Measurements from ENCODE around the gene LRRC2. TPM values are rescaled to one million over a fixed set of nuclear protein-coding genes. Genes with fewer than 3 reads are reported as not detected.

Gene LRRC2
- total and polyA plus RNA-seq, 9 of the 15 experiments (the other 6 are each of a cell fraction or from before 2014, with no cell fraction given) = 0.01 to 0.04 (median 0.03) TPM; not detected in 5

DNA sequence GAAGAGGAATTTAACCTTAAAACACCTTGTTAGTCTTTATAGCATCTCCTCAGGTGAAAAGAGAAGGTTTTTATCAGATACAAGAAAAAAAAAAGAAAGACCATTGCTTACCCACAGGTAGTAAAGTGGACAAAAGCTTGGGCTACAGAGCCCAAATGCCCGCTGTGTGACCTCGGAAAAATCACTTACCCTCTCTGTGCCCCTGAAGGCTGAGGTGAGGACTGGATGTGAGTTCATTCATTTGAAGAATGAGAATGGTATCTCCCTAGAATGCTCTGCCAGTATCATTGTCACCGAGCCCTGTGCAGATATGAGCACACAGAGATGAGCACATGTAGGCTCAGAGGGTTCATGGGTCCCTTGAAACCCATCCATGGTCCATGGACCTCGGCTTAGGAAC lies 28.6 kb upstream of the LRRC2 start (continued):
- TF ChIP-seq, protein P1, sequence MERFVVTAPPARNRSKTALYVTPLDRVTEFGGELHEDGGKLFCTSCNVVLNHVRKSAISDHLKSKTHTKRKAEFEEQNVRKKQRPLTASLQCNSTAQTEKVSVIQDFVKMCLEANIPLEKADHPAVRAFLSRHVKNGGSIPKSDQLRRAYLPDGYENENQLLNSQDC (CRISPR knock-in tag; IDR thresholded peaks at IDR 0.05) = no peak
- TF ChIP-seq SRSF3 (IDR thresholded peaks at IDR 0.05; ENCODE audit: insufficient read depth, low read length) = no peak
- TF ChIP-seq, protein P2, sequence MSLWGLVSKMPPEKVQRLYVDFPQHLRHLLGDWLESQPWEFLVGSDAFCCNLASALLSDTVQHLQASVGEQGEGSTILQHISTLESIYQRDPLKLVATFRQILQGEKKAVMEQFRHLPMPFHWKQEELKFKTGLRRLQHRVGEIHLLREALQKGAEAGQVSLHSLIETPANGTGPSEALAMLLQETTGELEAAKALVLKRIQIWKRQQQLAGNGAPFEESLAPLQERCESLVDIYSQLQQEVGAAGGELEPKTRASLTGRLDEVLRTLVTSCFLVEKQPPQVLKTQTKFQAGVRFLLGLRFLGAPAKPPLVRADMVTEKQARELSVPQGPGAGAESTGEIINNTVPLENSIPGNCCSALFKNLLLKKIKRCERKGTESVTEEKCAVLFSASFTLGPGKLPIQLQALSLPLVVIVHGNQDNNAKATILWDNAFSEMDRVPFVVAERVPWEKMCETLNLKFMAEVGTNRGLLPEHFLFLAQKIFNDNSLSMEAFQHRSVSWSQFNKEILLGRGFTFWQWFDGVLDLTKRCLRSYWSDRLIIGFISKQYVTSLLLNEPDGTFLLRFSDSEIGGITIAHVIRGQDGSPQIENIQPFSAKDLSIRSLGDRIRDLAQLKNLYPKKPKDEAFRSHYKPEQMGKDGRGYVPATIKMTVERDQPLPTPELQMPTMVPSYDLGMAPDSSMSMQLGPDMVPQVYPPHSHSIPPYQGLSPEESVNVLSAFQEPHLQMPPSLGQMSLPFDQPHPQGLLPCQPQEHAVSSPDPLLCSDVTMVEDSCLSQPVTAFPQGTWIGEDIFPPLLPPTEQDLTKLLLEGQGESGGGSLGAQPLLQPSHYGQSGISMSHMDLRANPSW (CRISPR knock-in tag; IDR thresholded peaks at IDR 0.05) = no peak
- no peak for TF ChIP-seq WHSC1 (IDR thresholded peaks at IDR 0.05; ENCODE audit: low read length)
- TF ChIP-seq, protein P3, sequence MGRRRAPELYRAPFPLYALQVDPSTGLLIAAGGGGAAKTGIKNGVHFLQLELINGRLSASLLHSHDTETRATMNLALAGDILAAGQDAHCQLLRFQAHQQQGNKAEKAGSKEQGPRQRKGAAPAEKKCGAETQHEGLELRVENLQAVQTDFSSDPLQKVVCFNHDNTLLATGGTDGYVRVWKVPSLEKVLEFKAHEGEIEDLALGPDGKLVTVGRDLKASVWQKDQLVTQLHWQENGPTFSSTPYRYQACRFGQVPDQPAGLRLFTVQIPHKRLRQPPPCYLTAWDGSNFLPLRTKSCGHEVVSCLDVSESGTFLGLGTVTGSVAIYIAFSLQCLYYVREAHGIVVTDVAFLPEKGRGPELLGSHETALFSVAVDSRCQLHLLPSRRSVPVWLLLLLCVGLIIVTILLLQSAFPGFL (CRISPR knock-in tag; IDR thresholded peaks at IDR 0.05) = no peak
- no peak for TF ChIP-seq ZNF133 (CRISPR knock-in tag; IDR thresholded peaks at IDR 0.05)
- no peak for TF ChIP-seq BMI1 (IDR thresholded peaks at IDR 0.05; ENCODE audit: low read length)
- no peak for TF ChIP-seq TEAD1 (CRISPR knock-in tag; IDR thresholded peaks at IDR 0.05)
- TF ChIP-seq ZNF830 (CRISPR knock-in tag; IDR thresholded peaks at IDR 0.05) = no peak
- TF ChIP-seq ZBTB1 (CRISPR knock-in tag; IDR thresholded peaks at IDR 0.05; ENCODE audit: borderline replicate concordance, low read depth) = no peak
- TF ChIP-seq, protein P4, sequence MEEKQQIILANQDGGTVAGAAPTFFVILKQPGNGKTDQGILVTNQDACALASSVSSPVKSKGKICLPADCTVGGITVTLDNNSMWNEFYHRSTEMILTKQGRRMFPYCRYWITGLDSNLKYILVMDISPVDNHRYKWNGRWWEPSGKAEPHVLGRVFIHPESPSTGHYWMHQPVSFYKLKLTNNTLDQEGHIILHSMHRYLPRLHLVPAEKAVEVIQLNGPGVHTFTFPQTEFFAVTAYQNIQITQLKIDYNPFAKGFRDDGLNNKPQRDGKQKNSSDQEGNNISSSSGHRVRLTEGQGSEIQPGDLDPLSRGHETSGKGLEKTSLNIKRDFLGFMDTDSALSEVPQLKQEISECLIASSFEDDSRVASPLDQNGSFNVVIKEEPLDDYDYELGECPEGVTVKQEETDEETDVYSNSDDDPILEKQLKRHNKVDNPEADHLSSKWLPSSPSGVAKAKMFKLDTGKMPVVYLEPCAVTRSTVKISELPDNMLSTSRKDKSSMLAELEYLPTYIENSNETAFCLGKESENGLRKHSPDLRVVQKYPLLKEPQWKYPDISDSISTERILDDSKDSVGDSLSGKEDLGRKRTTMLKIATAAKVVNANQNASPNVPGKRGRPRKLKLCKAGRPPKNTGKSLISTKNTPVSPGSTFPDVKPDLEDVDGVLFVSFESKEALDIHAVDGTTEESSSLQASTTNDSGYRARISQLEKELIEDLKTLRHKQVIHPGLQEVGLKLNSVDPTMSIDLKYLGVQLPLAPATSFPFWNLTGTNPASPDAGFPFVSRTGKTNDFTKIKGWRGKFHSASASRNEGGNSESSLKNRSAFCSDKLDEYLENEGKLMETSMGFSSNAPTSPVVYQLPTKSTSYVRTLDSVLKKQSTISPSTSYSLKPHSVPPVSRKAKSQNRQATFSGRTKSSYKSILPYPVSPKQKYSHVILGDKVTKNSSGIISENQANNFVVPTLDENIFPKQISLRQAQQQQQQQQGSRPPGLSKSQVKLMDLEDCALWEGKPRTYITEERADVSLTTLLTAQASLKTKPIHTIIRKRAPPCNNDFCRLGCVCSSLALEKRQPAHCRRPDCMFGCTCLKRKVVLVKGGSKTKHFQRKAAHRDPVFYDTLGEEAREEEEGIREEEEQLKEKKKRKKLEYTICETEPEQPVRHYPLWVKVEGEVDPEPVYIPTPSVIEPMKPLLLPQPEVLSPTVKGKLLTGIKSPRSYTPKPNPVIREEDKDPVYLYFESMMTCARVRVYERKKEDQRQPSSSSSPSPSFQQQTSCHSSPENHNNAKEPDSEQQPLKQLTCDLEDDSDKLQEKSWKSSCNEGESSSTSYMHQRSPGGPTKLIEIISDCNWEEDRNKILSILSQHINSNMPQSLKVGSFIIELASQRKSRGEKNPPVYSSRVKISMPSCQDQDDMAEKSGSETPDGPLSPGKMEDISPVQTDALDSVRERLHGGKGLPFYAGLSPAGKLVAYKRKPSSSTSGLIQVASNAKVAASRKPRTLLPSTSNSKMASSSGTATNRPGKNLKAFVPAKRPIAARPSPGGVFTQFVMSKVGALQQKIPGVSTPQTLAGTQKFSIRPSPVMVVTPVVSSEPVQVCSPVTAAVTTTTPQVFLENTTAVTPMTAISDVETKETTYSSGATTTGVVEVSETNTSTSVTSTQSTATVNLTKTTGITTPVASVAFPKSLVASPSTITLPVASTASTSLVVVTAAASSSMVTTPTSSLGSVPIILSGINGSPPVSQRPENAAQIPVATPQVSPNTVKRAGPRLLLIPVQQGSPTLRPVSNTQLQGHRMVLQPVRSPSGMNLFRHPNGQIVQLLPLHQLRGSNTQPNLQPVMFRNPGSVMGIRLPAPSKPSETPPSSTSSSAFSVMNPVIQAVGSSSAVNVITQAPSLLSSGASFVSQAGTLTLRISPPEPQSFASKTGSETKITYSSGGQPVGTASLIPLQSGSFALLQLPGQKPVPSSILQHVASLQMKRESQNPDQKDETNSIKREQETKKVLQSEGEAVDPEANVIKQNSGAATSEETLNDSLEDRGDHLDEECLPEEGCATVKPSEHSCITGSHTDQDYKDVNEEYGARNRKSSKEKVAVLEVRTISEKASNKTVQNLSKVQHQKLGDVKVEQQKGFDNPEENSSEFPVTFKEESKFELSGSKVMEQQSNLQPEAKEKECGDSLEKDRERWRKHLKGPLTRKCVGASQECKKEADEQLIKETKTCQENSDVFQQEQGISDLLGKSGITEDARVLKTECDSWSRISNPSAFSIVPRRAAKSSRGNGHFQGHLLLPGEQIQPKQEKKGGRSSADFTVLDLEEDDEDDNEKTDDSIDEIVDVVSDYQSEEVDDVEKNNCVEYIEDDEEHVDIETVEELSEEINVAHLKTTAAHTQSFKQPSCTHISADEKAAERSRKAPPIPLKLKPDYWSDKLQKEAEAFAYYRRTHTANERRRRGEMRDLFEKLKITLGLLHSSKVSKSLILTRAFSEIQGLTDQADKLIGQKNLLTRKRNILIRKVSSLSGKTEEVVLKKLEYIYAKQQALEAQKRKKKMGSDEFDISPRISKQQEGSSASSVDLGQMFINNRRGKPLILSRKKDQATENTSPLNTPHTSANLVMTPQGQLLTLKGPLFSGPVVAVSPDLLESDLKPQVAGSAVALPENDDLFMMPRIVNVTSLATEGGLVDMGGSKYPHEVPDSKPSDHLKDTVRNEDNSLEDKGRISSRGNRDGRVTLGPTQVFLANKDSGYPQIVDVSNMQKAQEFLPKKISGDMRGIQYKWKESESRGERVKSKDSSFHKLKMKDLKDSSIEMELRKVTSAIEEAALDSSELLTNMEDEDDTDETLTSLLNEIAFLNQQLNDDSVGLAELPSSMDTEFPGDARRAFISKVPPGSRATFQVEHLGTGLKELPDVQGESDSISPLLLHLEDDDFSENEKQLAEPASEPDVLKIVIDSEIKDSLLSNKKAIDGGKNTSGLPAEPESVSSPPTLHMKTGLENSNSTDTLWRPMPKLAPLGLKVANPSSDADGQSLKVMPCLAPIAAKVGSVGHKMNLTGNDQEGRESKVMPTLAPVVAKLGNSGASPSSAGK (IDR thresholded peaks at IDR 0.05) = no peak
- no peak for TF ChIP-seq PHTF2 (CRISPR knock-in tag; IDR thresholded peaks at IDR 0.05)
- TF ChIP-seq ZNF217 (CRISPR knock-in tag; IDR thresholded peaks at IDR 0.05) = no peak
- no peak for TF ChIP-seq SNIP1 (IDR thresholded peaks at IDR 0.05; ENCODE audit: low read depth)
